Measurements from ENCODE around the gene BRAF. TPM values are rescaled to one million over a fixed set of nuclear protein-coding genes. Genes with fewer than 3 reads are reported as not detected.

BRAF gene
- total and polyA plus RNA-seq, 2 of the 8 experiments (the other 6 are each of a cell fraction or from before 2014, with no cell fraction given), result 11.4 to 32.6 TPM

DNA sequence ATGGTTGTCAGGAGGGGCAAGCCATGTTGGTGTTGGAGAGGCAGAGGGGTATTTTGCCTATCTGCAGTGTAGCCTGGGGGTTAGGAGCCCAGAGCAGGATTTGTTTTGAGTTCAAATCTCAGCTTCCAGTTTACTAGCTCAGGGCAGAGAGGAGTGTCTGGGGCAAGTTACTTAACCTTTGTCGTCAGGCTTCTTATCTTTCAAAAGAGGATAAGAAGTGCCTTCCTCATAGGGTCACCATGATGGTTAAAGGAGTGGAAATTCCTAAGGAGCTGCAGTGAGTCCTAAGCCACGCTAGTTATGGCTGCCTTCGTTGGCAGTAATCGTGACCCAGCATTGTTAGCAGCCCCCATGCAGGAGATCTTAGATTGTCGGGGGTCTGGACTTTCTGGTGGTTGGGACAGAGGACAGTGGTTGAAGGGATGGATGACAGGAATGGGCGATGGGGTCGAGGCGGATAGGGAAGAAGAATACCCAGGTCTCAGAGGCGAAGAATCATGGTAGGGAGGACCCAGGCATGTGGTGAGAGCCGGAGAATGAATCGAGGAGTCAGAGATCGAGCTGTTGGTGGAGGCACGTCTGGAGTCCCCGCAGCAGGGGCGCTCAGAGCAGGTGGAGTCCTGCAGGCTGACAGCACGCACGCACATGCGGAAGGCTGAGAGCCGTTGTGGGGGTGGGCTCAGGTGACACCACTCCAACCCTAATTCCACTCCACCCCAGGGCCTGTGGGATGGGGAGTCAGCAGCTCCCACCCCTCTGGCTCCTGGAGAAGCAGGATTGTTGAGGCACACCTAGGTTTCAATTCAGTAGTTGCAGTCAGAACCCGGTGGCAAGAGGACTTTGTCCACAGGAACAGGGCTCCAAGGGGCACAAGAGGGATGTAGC lies 240.4 kb downstream of the BRAF start:
- Histone ChIP-seq H3K27ac (ENCODE audit: low read depth, low read length) (no peak overlapping the region; the same call in 1 of the 2 replicates), H3K79me1 (ENCODE audit: low read depth, low read length) (no peaks in the 10 kb centered on the region), H3K4me1 (replicated peaks in 1 of 4; ENCODE audit: control insufficient read depth in 3 of 4, insufficient read depth in 4 of 4, low read length in 3 of 4) (0 out of 7 replicates have a peak, but pooled peaks cover 0 to 2% (median 0%) of the 10 kb centered on the region in 4 experiments), H4K20me1 (replicated peaks in 1 of 2; ENCODE audit: control insufficient read depth in 1 of 2, insufficient read depth in 2 of 2, low read length in 2 of 2) (no peaks in the 10 kb centered on the region), H2AK5ac (ENCODE audit: low read depth, low read length) (no peak overlapping the region), H3K4ac (replicated peaks; ENCODE audit: insufficient read length, low read depth, low read length) (no peak overlapping the region), H2AFZ (ENCODE audit: low read length) (no peak overlapping the region), H3K18ac (ENCODE audit: extremely low read depth, low read length) (no peak overlapping the region), H4K5ac (ENCODE audit: insufficient read length, low read depth, low read length) (no peak overlapping the region), H2BK12ac (ENCODE audit: low read depth, low read length) (no peak overlapping the region), H2BK120ac (replicated peaks; ENCODE audit: low read depth, low read length) (no peak overlapping the region), H3K27me3 (replicated peaks in 1 of 4; ENCODE audit: control insufficient read depth in 3 of 4, extremely low read depth in 1 of 4, insufficient read depth in 3 of 4, low read length in 3 of 4) (no peaks in the 10 kb centered on the region), H3K23ac (ENCODE audit: insufficient read length) (no peak overlapping the region), H3K9ac (replicated peaks in 1 of 4; ENCODE audit: extremely low read depth in 1 of 4, low read depth in 3 of 4, low read length in 3 of 4) (no peak overlapping the region), H3K79me2 (ENCODE audit: control insufficient read depth in 1 of 2, insufficient read depth in 2 of 2, low read length in 2 of 2) (no peaks in the 10 kb centered on the region), H3K56ac (replicated peaks; ENCODE audit: insufficient read length, low read depth, low read length) (no peak overlapping the region), H3K23me2 (ENCODE audit: low read depth, low read length) (no peaks in the 10 kb centered on the region), H4K8ac (ENCODE audit: extremely low read depth, insufficient read depth, low read length) (no peak overlapping the region), H4K91ac (replicated peaks; ENCODE audit: insufficient read length, low read length) (no peak overlapping the region), H3K36me3 (ENCODE audit: control insufficient read depth in 2 of 4, insufficient read depth in 4 of 4, low read length in 3 of 4) (no peaks in the 10 kb centered on the region; a peak in 1 of 8 replicates), H3K4me2 (ENCODE audit: insufficient read depth in 1 of 2, low read depth in 2 of 2, low read length in 2 of 2) (no peak overlapping the region), H3K4me3 (ENCODE audit: extremely low read depth in 1 of 4, insufficient read depth in 2 of 4, low read depth in 3 of 4, low read length in 4 of 4) (no peak overlapping the region), H3K14ac (ENCODE audit: insufficient read length) (no peak overlapping the region), H2BK20ac (ENCODE audit: low read length) (no peak overlapping the region), H2BK5ac (ENCODE audit: low read depth, low read length) (no peak overlapping the region), H3K9me3 (ENCODE audit: insufficient read depth in 2 of 2, low read depth in 1 of 2, low read length in 1 of 2) (no peaks in the 10 kb centered on the region), H2BK15ac (ENCODE audit: low read length) (no peak overlapping the region)
- CTCF ChIA-PET (ENCODE audit: partially characterized antibody), result interaction anchor here (0.5 to 5.5 kb wide), 9 partner anchors 8 to 332 kb away, joined by 3 to 38 read pairs (median 4); partner anchors contain the start of gene MRPS33
- TF ChIP-seq SIN3A (conservative IDR thresholded peaks at IDR 0.05 in 1 of 2, IDR thresholded peaks at IDR 0.05 in 1 of 2; ENCODE audit: low read depth in 1 of 2, low read length in 2 of 2), result no peak
- TF ChIP-seq NANOG (IDR thresholded peaks at IDR 0.05; ENCODE audit: insufficient read depth, low read depth, low read length, poor library complexity, severe bottlenecking), result no peak
- no peak for TF ChIP-seq SIRT6 (IDR thresholded peaks at IDR 0.05; ENCODE audit: low read length)
- TF ChIP-seq SP4 (IDR thresholded peaks at IDR 0.05; ENCODE audit: low read length), result no peak
- no peak for TF ChIP-seq SP2 (IDR thresholded peaks at IDR 0.05; ENCODE audit: low read length)
- TF ChIP-seq, protein P1, sequence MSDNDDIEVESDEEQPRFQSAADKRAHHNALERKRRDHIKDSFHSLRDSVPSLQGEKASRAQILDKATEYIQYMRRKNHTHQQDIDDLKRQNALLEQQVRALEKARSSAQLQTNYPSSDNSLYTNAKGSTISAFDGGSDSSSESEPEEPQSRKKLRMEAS (IDR thresholded peaks at IDR 0.05), result no peak
- POLR2A ChIA-PET (ENCODE audit: partially characterized antibody), result interaction anchor here (0.7 to 1.6 kb wide), 2 partner anchors 15 to 327 kb away, joined by 3 to 4 read pairs; no protein-coding TSS in a partner anchor
- DNase-seq (ENCODE audit: low read depth in 1 of 2, low spot score in 2 of 2) (no peak), FAIRE-seq (no peak)
- 91% methylated on average over 20 of the region's 20 CpGs; no CpG with 5 or more reads in 1 of the 2 experiments for WGBS, 2 experiments (ENCODE audit: extremely low coverage in 1 of 2, insufficient coverage in 1 of 2, insufficient read length in 1 of 2, insufficient replicate concordance in 2 of 2, low coverage in 1 of 2, low lambda C conversion rate in 2 of 2, missing lambda C conversion rate in 1 of 2)
